ENCODE data around the gene SYT15B.
"Not testable (repeated sequence)": the region's sequence is repeated elsewhere in the genome, so short reads cannot be mapped to it uniquely, and the experiment has no call there.

Gene SYT15B

GRCh38 chr10:47763554-47764175 lies at the start of gene SYT15B:
TSS of gene SYT15B (minus strand) at chr10:47763592. CDS start at chr10:47762640, 952 bp downstream.
- DNase-seq, result not testable (repeated sequence)

GRCh38 chr10:47779590-47779989 lies 16.2 kb upstream of the SYT15B start:
- DNase-seq, result not testable (repeated sequence)

- peak; percentile 51 for DNase-seq
Observed at GRCh38 chr10:47775361-47776231, 12.2 kb upstream of the SYT15B start.

- not testable (repeated sequence) for DNase-seq
Observed at GRCh38 chr10:47770745-47771144, 7.4 kb upstream of the SYT15B start.

GRCh38 chr10:47768578-47769115 lies 5.3 kb upstream of the SYT15B start:
- DNase-seq, result not testable (repeated sequence)

GRCh38 chr10:47768085-47768484 lies 4.7 kb upstream of the SYT15B start:
- peak; percentile 73 for DNase-seq

- DNase-seq, result not testable (repeated sequence)
Observed at GRCh38 chr10:47767236-47767635, 3.8 kb upstream of the SYT15B start.

- DNase-seq, result not testable (repeated sequence)
Observed at GRCh38 chr10:47765232-47765631, 1.8 kb upstream of the SYT15B start.

- DNase-seq, result peak; percentile 8
Observed at GRCh38 chr10:47762674-47763553, 478 bp downstream of the SYT15B start.

GRCh38 chr10:47758855-47759254 lies 4.5 kb downstream of the SYT15B start:
- DNase-seq, result not testable (repeated sequence)

GRCh38 chr10:47756169-47756568 lies 7.2 kb downstream of the SYT15B start:
- not testable (repeated sequence) for DNase-seq

GRCh38 chr10:47753871-47754270 lies 9.5 kb downstream of the SYT15B start:
- not testable (repeated sequence) for DNase-seq

- not testable (repeated sequence) for DNase-seq
Observed at GRCh38 chr10:47753176-47753575, 10.2 kb downstream of the SYT15B start.

- DNase-seq, result not testable (repeated sequence)
Observed at GRCh38 chr10:47751821-47752220, 11.6 kb downstream of the SYT15B start.

GRCh38 chr10:47750360-47750759 lies 13.0 kb downstream of the SYT15B start:
- not testable (repeated sequence) for DNase-seq

GRCh38 chr10:47746780-47747376 lies 16.5 kb downstream of the SYT15B start:
- DNase-seq, result not testable (repeated sequence)

GRCh38 chr10:47744881-47745280 lies 18.5 kb downstream of the SYT15B start:
- DNase-seq, result not testable (repeated sequence)

- DNase-seq, result peak; percentile 7
Observed at GRCh38 chr10:47743611-47744550, 19.5 kb downstream of the SYT15B start.

- not testable (repeated sequence) for DNase-seq
Observed at GRCh38 chr10:47740868-47741267, 22.5 kb downstream of the SYT15B start.

GRCh38 chr10:47730911-47731310 lies 32.5 kb downstream of the SYT15B start:
- DNase-seq, result not testable (repeated sequence)

- not testable (repeated sequence) for DNase-seq
Observed at GRCh38 chr10:47725740-47726139, 37.7 kb downstream of the SYT15B start.
